GM18858 (cell line): ENCODE measurements around the gene MLX.
A peak's percentile ranks its signal among the peaks of the same experiment; 100 is the strongest.
"Not testable (repeated sequence)": the region's sequence is repeated elsewhere in the genome, so short reads cannot be mapped to it uniquely, and the experiment has no call there.

Experiments
- ATAC-seq: cut with Tn5 transposase; IDR thresholded peaks from one replicate; pipeline ENCODE4 v1.9.1; 2021; ENCODE audit not compliant: unreplicated experiment

The MLX gene

DNA sequence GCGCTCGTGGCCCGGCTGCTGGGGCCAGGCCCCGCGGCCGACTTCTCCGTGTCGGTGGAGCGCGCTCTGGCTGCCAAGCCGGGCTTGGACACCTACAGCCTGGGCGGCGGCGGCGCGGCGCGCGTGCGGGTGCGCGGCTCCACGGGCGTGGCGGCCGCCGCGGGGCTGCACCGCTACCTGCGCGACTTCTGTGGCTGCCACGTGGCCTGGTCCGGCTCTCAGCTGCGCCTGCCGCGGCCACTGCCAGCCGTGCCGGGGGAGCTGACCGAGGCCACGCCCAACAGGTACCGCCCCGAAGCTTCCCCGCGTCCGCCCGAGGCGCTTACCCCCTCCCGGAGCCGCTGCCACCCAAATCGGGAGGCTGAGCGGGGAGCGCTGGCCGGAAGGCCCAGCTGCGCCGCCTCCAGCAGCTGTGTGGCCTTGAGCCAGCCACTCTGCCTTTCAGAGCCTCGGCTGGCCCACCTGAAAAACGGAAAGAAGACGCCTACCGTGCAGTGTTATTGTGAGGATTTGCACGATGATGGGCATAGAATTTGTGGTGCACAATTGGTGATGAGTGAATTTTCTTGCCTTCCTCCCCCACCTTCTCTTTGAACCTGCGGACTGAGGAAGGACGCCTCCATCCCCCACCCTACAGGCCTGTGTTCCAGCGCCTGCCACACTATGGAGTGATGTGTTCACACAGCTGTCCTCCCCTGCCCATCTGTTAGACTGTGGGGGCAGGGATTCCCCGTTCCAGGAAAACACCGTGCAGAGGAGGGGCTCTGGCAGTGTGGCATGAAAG is 30.3 kb upstream of the MLX start:
- peak; percentile 40 for ATAC-seq

DNA sequence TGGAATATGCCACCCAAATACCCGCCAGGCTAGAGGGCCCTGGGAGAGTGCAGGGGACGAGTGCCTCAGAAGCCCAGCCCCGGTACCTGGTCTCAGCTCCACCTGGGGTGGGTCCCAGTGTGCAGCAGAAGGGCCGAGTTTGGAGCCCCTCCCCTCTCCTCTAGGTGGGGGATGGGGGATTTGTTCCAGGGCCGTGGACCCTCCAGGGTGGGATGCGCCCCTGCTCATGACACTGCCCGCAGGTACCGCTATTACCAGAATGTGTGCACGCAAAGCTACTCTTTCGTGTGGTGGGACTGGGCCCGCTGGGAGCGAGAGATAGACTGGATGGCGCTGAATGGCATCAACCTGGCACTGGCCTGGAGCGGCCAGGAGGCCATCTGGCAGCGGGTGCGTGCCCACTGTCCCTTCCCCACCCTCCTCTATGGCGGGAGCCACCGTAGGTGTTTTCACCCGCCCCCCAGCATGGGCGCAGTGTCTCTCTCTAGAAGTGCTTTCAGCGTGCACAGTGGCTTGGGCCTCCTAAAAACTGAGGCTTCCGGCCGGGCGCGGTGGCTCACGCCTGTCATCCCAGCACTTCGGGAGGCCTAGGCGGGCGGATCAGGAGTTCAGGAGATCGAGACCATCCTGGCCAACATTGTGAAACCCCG is 29.6 kb upstream of the MLX start:
- ATAC-seq, result no peak

DNA sequence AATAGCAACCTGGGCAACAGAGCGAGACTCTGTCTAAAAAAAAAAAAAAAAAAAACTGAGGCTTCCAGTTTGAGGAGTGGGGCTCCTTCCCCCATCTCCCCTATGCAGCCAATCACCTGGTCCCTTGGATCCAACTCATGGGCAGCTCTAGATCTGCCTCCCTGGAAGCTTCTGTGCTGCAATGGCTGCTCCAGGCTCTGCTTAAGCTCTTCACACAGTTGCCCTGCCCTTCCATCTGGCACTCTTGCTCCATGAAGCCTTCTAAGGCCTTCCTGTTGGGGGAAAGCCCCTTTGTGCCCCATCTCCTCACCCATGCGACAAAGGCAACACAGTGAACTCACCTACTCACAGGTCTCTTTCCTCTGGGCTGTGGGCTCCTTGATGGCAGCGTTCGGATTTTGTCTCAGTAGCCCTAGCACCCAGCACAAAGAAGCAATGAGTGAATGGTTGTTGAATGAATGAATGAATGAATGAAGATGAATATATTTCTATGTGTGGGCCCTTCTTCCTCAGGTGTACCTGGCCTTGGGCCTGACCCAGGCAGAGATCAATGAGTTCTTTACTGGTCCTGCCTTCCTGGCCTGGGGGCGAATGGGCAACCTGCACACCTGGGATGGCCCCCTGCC is 29.0 kb upstream of the MLX start:
- no peak for ATAC-seq

DNA sequence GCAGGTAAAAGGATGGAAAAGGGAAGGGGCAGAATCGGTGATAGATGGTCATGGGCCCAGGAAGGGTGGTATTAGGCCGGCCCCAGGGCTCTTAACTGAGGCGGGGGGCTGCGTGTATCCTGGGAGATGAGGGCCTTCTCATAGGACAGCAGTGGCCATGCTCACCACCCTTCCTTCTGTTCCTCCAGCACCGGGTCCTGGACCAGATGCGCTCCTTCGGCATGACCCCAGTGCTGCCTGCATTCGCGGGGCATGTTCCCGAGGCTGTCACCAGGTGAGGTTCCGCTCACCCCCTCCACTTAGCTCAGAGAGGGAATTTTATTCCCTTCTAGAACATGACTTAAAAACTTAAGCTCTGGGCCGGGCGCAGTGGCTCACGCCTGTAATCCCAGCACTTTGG is 28.4 kb upstream of the MLX start:
- no peak for ATAC-seq

DNA sequence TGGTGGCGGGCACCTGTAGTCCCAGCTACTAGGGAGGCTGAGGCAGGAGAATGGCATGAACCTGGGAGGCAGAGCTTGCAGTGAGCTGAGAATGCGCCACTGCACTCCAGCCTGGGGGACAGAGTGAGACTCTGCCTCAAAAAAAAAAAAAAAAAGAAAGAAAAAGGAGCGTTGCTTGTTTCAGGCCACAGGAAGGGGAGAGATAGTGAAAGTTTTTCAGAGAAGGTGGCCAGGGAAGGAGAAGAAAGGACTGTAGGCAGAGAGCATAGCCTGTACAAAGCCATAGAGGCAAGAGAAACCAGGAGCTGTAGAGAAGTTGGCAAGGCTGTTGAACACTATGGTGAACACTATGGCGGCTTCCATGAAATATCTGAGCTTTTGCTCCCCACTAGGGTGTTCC is 26.3 kb upstream of the MLX start:
- not testable (repeated sequence) for ATAC-seq

DNA sequence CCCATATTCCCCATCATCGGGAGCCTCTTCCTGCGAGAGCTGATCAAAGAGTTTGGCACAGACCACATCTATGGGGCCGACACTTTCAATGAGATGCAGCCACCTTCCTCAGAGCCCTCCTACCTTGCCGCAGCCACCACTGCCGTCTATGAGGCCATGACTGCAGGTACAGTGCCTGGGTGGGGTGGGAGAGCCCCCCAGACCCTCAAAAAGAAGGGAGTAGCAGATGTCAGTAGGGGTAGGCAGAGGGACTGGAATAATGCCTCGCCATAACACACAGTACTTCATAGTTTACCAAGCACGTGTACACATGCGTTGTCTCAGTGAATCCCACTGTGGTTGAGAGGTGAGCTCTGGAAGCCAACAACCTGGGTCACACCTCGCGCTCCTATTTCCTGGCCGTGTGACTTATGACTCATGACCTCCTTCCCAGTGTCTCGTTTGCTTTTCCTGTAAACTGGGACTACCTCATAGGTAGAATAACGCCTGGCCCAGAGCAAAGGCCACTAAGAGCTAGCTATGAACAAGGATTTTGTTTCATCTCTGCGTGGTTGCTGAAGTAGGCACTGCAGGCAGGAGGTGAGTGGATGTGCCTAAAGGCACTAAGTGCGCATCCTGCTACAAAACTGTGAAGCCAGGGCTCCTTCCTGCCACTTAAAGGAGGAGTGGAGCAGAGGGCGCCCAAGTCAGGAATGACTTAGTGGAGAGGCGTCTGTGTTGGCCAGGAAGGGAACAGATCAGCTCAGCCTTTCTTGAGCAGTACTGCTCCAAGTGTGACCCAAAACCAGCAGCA is 25.7 kb upstream of the MLX start:
- no peak for ATAC-seq

DNA sequence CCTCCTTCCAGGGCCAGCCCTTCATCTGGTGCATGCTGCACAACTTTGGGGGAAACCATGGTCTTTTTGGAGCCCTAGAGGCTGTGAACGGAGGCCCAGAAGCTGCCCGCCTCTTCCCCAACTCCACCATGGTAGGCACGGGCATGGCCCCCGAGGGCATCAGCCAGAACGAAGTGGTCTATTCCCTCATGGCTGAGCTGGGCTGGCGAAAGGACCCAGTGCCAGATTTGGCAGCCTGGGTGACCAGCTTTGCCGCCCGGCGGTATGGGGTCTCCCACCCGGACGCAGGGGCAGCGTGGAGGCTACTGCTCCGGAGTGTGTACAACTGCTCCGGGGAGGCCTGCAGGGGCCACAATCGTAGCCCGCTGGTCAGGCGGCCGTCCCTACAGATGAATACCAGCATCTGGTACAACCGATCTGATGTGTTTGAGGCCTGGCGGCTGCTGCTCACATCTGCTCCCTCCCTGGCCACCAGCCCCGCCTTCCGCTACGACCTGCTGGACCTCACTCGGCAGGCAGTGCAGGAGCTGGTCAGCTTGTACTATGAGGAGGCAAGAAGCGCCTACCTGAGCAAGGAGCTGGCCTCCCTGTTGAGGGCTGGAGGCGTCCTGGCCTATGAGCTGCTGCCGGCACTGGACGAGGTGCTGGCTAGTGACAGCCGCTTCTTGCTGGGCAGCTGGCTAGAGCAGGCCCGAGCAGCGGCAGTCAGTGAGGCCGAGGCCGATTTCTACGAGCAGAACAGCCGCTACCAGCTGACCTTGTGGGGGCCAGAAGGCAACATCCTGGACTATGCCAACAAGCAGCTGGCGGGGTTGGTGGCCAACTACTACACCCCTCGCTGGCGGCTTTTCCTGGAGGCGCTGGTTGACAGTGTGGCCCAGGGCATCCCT is 23.5 kb upstream of the MLX start:
- no peak for ATAC-seq

DNA sequence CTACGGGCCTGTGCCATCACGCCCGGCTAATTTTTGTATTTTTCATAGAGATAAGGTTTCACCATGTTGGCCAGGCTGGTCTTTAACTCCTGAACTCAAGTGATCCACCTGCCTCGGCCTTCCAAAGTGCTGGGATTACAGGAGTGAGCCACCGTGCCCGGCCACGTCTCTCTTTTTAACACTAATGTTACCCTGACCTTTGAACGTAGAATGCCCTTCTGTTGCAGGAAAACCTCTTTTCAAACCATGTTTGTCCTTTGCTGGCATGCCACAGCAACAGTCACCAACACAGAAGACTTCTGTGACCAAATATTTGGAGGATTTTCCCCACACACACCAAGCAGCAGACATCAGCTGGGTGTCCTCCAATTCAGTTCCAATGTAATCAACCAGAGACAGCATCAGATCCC is 22.0 kb upstream of the MLX start:
- no peak for ATAC-seq

DNA sequence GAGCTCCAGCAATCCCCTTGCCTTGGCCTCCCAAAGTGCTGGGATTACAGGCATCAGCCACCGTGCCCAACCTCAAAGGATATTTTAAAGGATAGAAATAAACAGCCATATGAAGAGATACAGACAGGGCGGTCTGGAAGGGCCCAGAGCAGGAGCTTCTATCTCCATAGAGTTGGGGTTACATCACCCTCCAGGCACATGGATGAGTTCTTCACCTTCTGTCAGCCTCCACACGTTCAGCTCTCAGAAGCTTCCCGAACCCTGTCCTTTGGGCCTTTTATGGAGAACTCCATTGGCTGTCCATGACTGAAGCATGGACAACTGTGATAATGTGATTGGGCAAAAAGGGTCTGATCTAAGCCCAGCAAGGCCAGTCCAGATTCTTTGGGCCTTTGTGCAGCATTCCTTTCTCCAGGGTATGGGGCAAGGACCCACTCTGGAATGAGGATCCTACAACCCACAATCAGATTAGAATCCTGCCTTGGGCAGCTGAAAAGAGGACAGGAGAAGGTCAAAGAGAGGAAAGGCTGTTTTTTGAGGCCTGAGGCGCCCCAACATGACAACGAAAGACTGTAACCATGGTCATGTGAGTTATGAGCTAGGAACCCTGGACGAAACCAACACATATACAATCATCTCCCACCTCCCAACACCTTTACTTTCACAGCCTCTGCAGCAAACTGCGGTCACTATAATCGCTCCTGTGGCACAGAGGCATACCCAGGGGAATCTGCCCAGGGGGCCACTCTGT is 21.0 kb upstream of the MLX start:
- not testable (repeated sequence) for ATAC-seq

DNA sequence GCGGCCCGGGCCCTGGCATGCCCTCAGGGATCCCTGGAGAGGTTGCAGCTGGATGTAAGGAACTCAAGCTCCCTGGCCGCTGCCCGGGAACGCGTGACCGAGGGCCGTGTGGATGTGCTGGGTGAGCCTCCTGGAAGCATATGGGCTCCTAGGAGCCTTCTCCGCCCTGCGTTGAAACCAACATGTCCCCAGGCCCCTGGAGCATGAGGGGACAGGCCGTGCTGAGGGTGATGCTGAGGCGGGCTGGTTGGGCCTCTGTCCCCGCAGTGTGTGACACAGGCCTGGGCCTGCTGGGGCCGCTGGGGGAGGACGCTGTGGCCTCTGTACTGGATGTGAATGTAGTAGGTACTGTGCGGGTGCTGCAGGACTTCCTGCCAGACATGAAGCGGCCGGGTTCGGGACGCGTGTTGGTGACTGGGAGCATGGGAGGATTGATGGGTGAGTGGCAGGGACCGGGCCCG is 19.9 kb upstream of the MLX start:
- ATAC-seq, result no peak

DNA sequence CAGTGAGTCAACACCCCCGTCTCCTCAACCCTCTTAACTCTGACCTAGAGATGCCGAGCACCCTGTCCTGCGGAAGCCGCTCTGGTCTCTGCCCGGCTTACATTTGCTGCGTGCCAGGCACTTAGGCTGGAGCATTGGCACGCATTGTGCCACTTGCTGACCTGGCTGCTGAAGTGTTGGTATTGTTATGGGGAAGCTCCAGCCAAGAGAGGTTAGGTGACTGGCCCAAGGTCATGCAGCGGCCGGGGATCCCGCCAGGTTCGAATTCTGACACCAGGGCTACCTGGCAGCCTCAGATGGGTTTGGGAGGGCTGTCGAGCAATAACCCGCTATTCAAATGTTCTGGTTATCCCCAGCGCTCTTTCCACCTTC is 19.2 kb upstream of the MLX start:
- no peak for ATAC-seq

DNA sequence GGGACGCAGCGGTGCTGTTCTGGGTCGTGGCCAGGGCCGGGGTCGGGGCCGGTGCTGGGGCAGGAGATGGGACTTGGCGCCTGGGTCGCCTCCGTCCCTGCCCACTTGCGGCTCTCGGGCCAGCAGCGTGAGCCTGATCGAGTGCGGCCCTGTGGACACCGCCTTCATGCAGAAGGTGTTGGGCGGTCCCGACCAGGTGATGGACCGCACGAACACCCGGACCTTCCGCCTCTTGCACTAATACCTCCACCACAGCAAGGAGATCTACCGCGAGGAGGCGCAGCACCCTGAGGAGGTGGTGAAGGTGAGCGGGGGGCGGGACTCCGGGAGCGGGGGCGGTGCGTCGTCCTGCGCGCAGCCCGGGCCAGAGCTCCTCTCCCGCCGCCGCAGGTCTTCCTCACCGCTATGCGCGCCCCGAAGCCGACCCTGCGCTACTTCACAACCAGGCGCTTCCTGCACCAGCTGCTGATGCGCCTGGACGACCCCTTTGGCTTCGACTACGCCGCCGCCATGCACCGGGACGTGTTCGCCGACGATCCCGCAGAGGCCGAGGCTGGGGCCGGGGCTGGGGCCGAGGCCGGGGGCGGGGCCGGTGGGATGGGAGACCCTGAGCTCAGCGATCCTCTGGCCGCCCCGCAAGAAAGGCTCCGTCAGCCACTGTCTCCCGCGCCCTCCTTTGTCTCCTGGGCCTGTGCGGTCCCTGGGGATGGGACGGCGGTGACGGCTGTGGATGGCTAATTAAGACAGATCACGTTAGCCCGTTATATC is 18.6 kb upstream of the MLX start:
- no peak for ATAC-seq

DNA sequence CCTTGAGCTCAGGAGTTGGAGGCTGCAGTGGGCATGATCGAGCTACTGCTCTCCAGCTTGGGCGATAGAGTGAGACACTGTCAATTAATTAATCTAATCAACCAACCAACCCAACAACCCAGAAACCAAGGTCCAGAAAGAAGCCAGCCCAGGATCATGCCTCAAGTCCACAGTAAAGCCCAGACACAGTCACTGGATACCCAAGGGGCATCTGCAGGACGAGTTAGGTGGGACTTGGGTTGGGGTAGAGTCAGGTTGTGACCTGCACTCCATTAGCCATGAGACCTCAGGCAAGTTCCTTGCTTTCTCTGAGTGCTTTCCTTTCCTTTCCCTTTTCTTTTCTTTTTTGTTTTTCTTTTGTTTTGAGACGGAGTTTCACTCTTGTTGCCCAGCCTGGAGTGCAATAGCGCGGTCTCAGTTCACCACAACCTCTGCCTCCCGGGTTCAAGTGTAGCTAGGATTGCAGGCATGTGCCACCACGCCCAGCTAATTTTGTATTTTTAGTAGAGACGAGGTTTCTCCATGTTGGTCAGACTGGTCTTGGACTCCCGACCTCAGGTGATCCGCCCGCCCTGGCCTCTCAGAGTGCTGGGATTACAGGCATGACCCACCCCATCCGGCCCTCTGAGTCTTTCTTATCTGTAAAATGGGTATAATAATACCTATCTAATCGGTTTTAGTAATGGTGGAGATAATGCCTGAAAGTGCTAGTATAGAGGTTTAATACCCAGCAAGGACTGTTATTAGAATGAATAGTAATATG is 17.7 kb upstream of the MLX start:
- no peak for ATAC-seq

DNA sequence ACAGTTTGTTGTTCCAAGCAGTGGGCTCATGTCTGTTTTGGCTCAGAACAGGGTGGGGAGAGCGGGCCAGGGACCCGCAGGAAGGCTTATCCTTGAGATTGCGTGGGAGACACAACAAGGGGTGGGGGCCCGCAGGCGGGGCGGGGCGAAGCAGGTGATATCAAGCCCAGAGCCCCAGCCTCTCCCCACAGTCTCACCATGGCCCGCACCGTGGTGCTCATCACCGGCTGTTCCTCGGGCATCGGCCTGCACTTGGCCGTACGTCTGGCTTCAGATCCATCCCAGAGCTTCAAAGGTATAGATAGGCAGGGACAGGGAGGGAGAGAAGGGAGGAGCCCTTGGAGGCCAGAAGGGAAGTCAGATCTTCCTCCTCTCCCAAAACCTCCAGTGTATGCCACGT is 14.2 kb upstream of the MLX start, which contains the start of gene HSD17B1:
HSD17B1 (plus strand) TSS at position 188 of the 400 bp plus-strand sequence; CDS start at position 199, 11 bp downstream.
- ATAC-seq, result not testable (repeated sequence)

DNA sequence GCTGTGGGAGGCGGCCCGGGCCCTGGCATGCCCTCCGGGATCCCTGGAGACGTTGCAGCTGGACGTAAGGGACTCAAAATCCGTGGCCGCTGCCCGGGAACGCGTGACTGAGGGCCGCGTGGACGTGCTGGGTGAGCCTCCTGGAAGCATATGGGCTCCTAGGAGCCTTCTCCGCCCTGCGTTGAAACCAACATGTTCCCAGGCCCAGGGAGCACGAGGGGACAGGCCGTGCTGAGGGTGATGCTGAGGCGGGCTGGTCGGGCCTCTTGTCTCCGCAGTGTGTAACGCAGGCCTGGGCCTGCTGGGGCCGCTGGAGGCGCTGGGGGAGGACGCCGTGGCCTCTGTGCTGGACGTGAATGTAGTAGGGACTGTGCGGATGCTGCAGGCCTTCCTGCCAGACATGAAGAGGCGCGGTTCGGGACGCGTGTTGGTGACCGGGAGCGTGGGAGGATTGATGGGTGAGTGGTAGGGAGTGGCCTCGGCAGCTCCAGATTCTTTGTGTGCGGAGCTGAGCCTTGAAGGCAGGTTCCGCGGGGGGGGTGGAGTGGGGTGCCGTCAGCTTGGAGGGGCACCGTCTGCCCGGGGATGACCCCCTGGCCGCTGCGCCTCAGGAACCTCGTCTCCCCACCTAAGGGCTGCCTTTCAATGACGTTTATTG is 13.6 kb upstream of the MLX start:
- no peak for ATAC-seq

DNA sequence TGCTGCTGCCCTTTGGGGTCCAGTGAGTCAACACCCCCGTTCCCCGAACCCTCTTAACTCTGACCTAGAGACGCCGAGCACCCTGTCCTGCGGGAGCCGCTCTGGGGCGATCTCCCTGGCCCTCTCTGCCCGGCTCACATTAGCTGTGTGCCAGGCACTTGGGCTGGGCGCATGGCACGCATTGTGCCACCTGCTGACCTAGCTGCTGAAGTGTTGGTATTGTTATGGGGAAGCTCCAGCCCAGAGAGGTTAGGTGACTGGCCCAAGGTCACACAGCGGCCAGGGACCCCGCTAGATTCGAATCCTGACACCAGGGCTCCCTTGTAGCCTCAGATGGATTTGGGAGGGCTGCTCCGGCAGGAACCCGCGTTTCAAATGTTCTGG is 13.0 kb upstream of the MLX start:
- no peak for ATAC-seq

DNA sequence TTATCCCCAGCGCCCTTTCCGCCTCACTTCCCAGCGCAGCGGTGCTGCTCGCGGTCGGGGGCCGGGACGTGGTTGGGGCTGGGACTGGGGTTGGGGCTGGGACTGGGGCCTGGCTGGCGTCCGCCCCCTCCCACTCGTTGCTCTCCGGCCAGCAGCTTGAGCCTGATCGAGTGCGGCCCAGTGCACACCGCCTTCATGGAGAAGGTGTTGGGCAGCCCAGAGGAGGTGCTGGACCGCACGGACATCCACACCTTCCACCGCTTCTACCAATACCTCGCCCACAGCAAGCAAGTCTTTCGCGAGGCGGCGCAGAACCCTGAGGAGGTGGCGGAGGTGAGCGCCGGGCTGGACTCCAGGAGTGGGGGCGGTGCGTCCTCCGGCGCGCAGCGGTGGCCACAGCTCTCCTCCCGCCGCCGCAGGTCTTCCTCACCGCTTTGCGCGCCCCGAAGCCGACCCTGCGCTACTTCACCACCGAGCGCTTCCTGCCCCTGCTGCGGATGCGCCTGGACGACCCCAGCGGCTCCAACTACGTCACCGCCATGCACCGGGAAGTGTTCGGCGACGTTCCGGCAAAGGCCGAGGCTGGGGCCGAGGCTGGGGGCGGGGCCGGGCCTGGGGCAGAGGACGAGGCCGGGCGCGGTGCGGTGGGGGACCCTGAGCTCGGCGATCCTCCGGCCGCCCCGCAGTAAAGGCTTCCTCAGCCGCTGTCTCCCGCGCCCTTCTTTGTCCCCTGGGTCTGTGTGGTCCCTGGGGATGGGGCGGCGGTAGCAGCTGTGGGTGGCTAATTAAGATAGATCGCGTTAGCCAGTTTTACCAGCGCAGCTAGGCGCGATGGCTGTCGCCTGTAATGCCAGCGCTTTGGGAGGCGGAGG is 12.4 kb upstream of the MLX start:
- peak; percentile 63 for ATAC-seq
